Measurements from ENCODE around the gene MTFP1.
"Not testable (repeated sequence)": the region's sequence is repeated elsewhere in the genome, so short reads cannot be mapped to it uniquely, and the experiment has no call there.

Gene MTFP1

DNA sequence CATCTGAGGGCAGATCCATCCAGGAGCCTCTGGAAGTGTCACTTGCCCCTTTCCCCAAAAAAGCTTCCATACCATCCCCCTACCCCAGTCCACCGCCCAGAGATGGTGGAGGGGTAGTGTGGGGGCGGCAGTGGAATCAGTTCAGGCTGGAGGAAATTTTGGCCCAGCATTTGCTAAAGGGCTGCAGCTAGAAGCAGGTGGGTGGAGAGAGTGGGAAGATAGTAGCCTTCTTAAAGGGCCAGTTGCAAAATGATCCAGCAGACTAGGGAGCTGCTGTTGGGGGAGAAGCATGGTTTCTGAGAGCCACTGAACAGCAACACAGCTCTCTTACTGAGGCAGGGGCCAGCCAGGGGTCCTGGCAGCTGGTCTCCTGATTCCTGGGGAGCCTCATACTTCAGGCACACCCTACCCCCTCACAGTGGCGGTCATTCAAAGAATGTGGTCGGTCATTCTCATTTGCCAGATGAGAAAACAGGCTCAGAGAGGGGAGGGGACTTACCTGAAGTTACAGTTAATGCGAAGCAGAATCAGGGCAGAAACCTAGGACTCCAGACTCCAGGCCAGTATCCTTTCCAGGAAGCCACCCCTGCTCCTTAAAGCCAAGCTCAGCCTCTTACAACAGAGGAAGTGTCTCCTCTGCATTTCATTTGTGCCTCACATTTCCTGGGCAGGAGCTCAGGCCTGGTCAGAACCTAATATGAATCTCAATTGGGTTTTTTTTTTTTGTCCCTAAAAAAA, 23.4 kb upstream of the MTFP1 start:
- peak; percentile 34 to 42 for DNase-seq

DNA sequence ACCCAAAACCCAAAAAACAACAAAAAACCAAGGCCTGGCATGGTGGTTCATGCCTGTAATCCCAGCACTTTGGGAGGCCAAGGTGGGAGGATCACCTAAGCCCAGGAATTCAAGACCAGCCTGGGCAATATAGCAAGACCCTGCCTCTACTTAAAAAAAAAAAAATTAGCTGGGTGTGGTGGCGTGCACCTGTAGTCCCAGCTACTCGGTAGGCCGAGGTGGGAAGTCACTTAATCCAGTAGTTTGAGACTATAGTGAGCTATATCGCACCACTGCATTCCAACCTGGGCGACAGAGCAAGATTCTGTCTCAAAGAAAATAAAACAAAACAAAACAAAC, 22.8 kb upstream of the MTFP1 start:
- not testable (repeated sequence) for DNase-seq

DNA sequence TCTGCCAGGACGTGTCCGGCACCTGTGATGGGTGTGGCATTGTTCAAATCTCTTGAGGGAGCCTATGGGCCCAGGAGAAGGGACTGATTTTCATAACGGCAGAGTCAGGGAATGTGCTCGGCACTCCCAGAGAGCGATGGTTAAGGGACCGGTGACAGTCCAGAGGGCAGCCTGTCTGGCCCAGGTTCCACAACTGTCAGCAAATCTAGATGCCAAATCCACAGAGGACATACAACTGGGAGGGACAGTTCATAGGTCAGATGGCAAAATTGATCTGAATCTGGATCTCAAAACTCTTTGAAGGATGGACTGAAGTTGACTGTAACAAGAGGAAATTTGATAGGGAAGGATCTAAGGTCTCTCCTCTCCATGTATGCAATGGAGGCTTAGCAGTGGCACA, 21.3 kb upstream of the MTFP1 start:
- DNase-seq: no peak

DNA sequence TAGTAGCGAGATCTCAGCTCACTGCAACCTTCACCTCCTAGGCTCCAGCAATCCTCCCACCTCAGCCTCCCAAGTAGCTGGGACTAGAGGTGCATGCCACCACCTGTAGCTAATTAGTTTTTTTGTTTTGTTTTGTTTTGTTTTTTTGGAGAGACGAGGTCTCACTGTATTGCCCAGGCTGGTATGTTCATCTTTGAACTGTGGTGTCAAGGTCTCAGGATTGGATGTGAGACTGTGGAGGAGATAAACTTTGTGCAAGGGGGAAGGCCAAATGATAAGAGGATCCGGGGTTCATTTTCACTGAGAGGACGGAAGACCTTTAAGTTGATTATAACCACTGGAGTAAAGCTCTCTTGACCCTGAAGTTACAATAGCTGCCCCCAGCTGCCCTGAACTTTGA, 19.8 kb upstream of the MTFP1 start:
- no peak for DNase-seq

DNA sequence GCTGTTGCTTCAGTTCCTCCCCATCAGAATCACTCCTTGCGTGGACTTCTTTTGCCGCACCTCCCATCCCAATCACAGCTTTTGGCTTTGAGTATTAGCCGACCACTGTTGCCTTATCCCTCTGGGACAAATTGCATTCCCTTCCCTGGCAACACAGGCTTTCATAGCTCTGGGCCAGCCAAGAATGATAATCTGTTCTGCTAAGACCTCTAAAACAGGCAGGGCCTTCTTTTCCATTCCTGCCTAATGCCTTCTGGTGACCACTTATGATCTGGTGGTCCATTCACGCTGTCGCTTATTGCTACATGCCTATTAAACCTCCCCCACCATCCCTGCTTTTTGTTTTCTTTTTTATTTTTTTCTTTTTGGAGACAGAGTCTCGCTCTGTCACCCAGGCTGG, 19.2 kb upstream of the MTFP1 start:
- no peak for DNase-seq

DNA sequence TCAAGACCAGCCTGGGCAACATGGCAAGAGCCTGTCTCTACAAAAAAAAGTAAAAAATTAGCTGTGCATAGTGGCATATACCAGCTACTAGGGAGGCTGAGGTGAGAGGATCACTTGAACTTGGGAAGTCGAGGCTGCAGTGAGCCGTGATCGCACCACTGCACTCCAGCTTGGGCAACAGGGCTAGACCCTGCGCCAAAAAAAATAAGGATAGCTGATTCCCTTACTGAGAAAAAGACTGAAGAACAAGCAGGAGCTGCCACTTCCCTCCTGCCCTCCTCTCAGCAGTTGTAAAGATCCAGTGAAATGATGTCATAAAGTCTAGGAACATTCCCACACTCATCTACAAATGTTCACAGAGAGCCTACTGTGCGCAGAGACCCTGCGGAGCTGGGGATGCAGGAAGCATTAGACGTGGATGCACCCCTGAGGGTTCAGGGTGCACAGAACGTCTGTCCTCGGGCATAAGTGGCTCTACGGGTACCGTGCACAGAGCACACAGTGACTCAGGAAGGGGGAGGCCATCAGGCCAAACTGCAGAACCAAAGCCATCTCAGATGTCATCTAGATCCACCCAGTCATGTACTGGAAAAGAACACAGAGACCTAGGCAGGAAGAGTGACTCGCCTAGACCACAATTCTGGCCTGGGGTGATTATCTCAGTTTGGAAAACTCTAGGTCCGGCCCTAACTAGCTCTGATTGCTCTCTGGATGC, 17.0 kb upstream of the MTFP1 start:
- peak; percentile 40 to 51 for DNase-seq

DNA sequence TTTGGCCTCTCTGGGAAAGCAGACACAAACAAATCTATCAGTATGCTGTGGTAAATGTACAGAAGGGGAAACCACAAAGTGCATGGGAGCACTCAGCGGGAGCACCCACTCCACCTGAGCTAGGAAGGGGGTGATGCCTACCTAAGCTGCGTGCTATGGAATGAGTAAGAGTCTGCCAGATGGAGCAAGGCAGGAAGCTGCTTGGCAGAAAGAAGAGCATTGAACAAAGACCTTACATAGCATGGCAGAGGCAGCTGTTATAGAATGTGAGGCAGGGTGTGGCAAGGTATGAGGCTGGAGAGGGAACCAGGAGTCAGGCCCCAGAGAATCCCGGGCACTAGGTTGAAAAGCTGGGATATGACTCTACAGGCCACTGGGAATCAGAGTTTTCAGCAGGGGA, 13.8 kb upstream of the MTFP1 start:
- no peak for DNase-seq

DNA sequence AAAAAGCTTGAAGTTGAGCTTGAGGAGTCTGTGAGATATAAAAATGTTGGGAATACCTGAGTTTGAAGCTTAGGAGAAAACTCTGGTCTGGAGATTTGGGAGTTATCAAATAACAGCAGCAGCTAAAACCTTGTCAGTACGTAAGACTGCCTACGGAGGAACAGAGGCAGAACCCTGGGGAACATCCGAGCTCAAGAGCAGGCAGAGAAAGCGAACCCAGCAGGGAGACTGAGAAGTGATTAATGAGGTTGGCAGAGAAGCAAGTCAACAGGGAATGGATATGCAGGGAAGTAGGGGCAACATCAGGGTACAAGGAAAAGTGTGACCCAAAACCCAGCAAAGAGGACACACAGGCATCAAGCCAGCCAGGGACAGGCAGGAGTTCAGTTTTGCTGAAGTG, 12.6 kb upstream of the MTFP1 start:
- no peak for DNase-seq

DNA sequence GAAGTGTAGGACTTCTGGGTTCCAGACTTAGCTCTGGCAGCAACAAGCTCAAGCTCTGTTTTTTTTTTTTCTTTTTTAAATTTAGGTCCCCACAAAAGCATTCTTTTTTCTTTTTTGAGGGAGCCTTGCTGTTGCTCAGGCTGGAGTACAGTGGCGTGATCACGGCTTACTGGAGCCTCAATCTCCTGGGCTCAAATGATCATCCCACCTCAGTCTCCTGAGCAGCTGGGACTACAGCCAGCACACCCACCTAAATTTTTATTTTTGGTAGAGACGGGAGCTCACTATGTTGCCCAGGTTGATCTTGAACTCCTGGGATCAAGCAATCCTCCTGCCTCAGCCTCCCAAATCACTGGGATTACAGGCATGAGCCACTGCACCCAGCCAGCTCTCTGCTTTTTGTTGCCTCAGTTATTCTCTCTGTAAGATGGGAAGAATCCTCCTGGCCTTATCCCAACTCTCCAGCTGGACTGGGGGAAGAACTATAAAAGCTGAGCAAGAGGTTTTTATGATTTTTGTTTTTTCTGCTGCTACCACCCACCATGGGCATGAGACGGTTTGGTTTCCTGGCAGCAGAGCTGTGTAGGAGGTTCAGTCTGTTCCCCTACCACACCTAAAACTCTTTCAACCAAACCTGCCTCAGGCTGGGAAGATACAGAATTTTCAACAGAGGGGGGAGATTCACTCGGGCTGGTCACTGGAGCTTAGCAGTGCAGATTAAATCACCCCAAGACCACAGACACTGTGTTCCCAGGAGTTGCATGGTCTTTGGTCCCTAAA, 11.6 kb upstream of the MTFP1 start:
- no peak for DNase-seq

DNA sequence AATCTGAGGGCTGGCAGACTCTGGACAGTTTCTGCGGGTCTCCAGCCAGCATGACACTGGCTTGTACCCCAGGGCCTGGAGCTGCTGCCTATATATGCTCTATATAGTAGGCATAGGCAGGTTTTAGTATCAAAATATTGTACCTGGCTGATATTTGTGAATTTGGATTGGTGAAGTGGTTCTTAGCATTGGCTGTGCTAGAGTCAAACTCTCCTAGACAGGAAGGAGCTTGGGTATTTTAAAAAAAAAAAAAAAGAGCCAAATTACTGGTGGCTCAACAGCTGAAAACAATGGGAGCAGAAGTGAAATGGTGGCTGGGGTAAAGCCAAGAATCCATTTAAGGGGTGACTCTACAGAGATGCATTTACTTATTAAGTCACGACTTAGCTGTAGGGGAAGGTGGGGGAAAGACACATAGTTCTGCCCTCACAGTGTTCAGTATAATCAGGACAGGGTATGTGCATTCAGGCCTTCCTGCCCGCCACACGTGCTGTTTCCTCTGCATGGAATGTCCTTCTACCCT, 11.0 kb upstream of the MTFP1 start:
- DNase-seq: no peak

DNA sequence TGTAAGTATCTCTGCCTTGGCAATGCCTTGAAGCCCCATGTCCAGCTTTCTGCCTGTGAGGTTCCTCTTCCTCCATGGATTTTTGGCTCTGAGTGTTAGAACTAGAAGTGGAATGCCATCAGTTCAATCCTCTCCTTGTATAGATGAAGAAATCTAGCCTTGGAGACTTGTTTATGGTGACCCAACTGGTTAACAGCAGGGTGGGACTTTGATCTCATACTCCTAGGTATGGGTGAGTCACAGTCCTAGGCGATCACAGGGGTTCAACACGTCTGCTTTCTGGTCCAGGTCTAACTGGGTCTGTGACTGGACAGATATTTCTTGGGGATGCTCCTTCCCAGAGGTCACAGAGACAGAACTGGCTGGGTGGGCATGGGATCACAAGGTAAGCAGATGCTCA, 9.2 kb upstream of the MTFP1 start:
- DNase-seq: no peak

DNA sequence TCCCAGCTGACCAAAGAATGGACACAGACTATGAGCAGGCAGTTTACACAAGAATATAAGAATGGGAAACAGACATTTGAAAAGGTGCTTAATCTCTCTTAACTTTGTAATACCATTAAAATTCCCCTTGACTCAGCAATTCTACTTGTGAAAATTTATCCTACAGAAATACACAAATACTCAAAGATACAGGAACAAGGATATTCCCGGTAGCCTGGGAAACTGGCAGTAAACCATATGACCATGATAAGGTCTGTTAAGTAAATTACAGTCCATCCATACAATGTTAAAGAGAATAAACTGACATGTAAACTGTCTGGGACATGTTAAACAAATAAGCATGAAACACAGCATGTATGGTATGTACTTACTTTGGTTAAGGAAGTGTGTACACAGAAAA, 8.7 kb upstream of the MTFP1 start:
- no peak for DNase-seq

DNA sequence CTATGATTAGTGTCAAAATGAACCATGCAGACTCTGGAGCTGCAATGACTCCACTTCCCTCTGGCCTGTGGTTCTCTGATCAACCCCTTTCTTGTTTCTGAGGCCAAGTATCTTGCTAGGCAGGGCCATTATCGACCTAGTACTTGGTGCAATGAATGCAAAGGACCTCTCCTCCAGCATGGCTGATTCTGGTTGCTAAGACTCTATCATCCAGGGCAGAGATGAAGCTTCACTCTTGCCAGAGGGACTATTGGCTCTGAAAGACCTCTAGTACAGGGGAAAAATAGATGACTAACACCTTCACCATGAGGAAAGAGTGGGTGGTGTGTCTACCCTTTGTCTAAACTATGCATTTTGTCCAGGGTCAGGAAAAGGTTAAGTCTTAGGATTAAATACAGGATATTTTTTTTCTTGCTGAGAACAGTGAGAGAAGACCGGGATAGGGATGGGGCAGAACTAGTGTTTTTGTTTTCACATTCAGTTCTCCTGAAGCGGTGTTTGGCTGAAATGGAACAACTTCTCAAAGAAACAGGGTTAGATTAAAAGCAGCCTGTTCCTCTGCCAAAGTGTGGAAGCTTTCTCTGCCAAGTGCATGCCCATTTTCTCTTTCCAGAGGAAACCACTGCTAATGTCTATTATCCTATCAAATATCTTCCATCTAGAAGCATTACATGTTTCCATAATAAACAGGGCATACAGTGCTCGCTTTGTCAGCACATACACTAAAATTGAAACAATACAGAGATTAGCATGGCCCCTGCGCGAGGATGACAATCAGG, 5.0 kb upstream of the MTFP1 start:
- no peak for DNase-seq

DNA sequence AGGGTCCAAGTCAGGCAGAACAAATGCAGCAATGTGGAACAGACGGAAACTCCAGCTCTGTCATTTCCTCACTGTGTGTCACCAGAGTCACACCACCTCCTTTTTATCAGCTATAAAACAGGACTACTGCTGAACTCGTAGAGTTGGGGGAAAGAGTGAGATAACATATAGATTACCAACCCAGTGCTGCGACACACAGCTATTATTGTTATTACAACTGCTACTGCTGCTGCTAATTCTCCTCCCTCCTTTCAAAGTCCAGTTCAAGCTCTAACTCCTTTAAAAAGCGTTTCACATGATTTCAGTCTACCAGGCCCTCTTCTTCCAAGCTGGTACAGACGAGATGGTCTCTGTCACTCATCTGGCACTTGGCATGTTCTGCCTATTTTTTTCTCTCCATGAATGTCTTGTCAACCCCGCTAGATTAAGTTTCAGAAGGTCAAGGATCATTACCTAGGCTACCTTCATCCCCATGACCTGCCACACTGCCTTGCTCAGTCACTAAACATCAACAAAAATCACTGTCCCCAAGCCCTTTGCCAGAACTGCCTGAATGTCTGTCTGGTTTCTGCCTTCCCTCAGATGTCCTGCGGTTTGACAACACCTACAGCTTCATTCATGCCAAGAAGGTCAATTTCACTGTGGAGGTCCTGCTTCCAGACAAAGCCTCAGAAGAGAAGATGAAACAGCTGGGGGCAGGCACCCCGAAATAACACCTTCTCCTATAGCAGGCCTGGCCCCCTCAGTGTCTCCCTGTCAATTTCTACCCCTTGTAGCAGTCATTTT, 3.7 kb upstream of the MTFP1 start:
- DNase-seq: no peak

DNA sequence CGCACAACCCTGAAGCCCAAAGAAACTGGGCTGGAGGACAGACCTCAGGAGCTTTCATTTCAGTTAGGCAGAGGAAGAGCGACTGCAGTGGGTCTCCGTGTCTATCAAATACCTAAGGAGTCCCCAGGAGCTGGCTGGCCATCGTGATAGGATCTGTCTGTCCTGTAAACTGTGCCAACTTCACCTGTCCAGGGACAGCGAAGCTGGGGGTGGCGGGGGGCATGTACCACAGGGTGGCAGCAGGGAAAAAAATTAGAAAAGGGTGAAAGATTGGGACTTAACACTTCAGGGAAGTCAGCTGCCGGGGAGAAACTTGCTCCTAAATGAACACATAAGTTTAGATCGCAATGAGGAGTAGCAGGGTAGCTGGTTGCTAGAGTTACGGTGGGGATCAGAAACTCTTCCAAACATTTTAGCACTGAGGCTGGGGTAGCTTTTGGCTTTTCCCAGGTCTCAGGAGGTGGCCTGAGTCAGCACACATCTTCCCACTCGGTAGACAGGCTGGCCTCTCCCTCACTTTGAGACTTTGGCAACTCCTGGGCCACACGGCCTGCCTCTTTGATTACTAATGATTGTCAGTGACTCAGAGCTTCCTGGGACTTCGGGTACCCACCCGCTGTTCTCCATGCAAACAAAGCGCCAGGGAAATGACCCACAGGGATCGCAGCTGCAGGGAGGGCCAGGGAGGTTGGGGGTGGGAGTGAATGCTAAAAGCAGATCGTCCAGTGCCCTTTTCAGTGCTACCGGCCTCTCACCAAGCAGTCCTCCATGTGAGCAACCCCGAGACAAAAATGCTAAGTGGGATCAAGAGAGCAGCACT, 2.9 kb upstream of the MTFP1 start:
- DNase-seq: peak; percentile 22 to 24

DNA sequence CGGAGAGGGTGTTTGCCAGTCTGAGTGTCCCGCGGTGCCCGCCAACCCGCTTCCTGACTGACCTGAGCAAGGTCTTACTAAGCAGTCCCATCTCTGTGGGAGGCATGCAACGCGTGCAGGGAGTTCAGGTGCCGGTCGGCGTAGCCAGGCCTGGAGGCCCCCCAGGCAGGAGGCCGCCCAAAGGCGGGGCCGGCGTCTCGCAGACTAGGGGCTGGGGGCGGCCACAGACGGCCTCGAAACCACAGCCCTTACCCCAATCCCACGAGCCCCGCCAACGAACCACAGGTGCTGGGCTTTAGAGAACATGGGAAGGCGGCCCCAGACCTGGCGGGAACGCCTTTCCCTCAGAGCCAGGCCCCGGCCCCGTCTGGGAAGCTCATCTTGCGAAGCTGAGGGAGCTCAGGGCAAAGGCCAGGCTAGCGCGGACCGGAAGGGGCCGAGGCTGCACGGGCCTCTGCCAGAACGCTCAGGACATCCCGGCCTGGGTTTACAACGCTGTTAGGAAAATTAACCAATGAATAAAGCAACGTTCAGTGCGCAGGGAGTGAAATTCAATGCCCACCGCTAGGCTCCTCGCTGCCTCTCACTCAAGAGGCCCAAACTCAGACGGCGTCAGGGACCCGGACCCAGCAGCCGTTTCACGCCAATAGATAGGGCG, 2.1 kb upstream of the MTFP1 start:
- no peak for DNase-seq

DNA sequence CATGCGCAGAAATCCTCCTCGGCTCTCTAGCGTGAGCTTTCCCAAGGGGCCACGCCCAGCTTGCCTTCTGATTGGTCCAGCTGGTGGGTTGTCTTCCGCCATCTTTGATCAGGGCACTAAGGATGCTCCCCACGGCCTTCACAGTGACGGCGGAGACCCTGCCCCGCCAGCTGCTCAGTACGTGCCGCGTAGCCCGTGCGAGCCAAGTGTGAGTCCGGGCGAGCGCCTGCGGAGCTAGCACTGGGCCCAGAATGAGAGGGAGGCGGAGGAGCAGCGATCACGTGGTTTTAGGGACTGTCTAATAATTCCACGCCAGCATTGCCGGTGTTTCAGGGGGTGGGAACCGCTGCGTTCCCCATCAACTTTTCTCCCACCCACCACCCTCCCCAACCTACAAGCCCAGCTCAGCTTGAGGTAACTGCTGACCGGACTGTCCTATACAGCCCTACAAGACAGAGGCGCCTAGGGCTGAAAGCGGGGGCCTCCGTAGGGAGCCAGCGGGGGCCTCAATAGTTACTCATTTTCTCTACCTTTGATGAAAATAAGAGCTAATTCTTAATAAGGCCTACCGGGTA, 1.5 kb upstream of the MTFP1 start:
- peak; percentile 99 to 100 for DNase-seq

DNA sequence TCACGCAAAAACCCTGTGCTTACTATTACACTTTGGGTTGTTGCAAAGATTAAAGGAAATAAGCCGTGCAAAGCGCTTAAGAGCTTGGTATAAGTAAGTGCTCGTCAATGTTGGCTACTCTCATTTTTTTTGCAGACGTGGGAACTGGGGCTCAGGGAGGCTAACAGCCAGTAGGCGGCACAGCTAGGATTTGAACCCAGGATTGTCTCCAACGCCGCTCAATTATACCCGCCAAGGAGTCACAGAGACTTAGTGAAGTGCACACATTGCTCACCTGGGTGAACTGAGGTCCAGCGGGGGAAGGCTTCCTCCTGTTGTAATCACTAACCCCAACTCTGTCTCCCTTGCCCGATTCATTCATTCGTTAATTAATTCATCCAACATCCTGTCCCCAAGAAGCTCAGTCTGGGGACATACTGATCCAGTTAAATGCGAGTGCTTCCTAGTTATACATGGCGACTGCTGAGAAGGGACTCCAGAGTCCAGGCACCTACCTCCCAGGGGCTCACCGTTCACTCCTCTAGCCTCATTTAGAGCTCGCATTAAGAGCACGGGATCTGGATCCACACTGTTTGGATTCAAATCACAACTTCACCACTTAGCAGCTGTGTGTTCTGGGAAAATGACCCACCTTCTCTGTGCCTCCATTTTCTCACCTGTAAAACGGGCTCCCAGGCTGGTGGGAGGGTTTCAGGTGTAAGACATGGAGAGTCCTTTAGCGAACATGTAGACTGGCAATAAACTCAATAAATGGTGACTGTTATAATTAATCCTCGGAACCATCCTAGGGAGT, 838 bp upstream of the MTFP1 start:
- DNase-seq: peak; percentile 40 to 60

DNA sequence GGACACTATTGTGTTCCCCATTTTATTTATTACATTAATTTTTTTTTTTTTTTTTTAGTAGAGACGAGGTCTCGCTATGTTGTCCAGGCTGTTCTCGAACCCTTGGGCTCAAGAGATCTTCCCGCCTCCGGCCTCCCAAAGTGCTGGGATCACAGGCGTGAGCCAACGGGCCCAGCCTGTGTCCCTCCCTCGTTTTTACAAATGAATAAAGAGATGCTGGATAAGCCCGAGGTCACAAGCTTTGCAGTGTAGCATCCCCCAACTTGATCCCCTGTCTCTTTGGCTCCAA, 297 bp upstream of the MTFP1 start:
- no peak for DNase-seq
